ENCODE data around the gene ESRRA. TPM values are rescaled to one million over a fixed set of nuclear protein-coding genes. Genes with fewer than 3 reads are reported as not detected.
"Not testable (repeated sequence)": the region's sequence is repeated elsewhere in the genome, so short reads cannot be mapped to it uniquely, and the experiment has no call there.

The ESRRA gene
- total and polyA plus RNA-seq, 8 donors, result 45.5 to 685 (median 87.0) TPM

GRCh38 chr11:64305691-64306562, 603 bp downstream of the ESRRA start:
- Histone ChIP-seq H3K9me3 (no peaks in the 10 kb centered on the region), H3K27ac (peak overlapping the region; percentile 95 to 97 (median 96)), H3K4me3 (peak overlapping the region; percentile 64 to 82 (median 76)), H3K27me3 (peaks cover 0 to 28% (median 0%) of the 10 kb centered on the region in 3 donors), H3K36me3 (peaks cover 0 to 14% (median 9%) of the 10 kb centered on the region in 4 donors), H3K4me1 (peaks cover 30 to 45% (median 39%) of the 10 kb centered on the region in 4 donors)
- intact Hi-C loops (cut with DNase I; ENCODE audit: low total_unique reads), result no loop called here
- WGBS, 5 donors, result 1 to 2% (median 1%) methylated on average over 26 to 71 of the region's 71 CpGs
- peak; percentile 86 to 89 for DNase-seq
- TF ChIP-seq CTCF (IDR thresholded peaks at IDR 0.05) (peak in 1 of 7 experiments; percentile 22), POLR2AphosphoS5 (IDR thresholded peaks at IDR 0.05) (peak in 2 of 3 donors; percentile 74 to 89), POLR2A (IDR thresholded peaks at IDR 0.05) (no peak)

GRCh38 chr11:64306563-64306875, 1.2 kb downstream of the ESRRA start:
- WGBS, 5 donors, result 13 to 28% (median 18%) methylated on average over 8 to 9 of the region's 9 CpGs
- intact Hi-C loops (cut with DNase I; ENCODE audit: low total_unique reads), result no loop called here
- peak overlapping the region; percentile 95 to 97 (median 96) for H3K27ac ChIP-seq

GRCh38 chr11:64306876-64307622, 1.7 kb downstream of the ESRRA start:
- peaks cover 0 to 18% (median 0%) of the 10 kb centered on the region in 3 donors for H3K27me3 ChIP-seq
- WGBS, 5 donors, result 69 to 84% (median 74%) methylated on average over 5 to 15 of the region's 15 CpGs
- peak; percentile 44 to 64 for DNase-seq
- TF ChIP-seq EP300 (IDR thresholded peaks at IDR 0.05) (no peak), CTCF (IDR thresholded peaks at IDR 0.05) (no peak), POLR2AphosphoS5 (IDR thresholded peaks at IDR 0.05) (no peak), POLR2A (IDR thresholded peaks at IDR 0.05) (no peak)
- H3K27ac ChIP-seq, result peak overlapping the region; percentile 95 to 97 (median 96)
- intact Hi-C loops (cut with DNase I; ENCODE audit: low total_unique reads), result no loop called here
- peak overlapping the region; percentile 64 to 82 (median 76) for H3K4me3 ChIP-seq
- peaks cover 0 to 14% (median 10%) of the 10 kb centered on the region in 4 donors for H3K36me3 ChIP-seq
- H3K4me1 ChIP-seq, result peaks cover 24 to 42% (median 34%) of the 10 kb centered on the region in 4 donors
- no peaks in the 10 kb centered on the region for H3K9me3 ChIP-seq

More at GRCh38 chr11:64306563-64306875, 1.2 kb downstream of the ESRRA start:
- Histone ChIP-seq H3K9me3 (no peaks in the 10 kb centered on the region), H3K27me3 (peaks cover 0 to 23% (median 0%) of the 10 kb centered on the region in 3 donors), H3K4me3 (peak overlapping the region; percentile 64 to 82 (median 76)), H3K36me3 (peaks cover 0 to 14% (median 10%) of the 10 kb centered on the region in 4 donors), H3K4me1 (peaks cover 24 to 42% (median 36%) of the 10 kb centered on the region in 4 donors)
- no peak for DNase-seq
- TF ChIP-seq POLR2A (IDR thresholded peaks at IDR 0.05) (no peak), POLR2AphosphoS5 (IDR thresholded peaks at IDR 0.05) (no peak), CTCF (IDR thresholded peaks at IDR 0.05) (no peak), EP300 (IDR thresholded peaks at IDR 0.05) (no peak)

GRCh38 chr11:64307795-64308194, 2.5 kb downstream of the ESRRA start:
- intact Hi-C loops (cut with DNase I; ENCODE audit: low total_unique reads); H3K9me3 ChIP-seq; DNase-seq; H3K4me3 ChIP-seq; H3K27ac ChIP-seq: not testable (repeated sequence)
- peaks cover 0 to 19% (median 12%) of the 10 kb centered on the region in 4 donors for H3K36me3 ChIP-seq
- WGBS, 5 donors, result 78 to 94% (median 90%) methylated on average over 5 of the region's 5 CpGs
- H3K27me3 ChIP-seq, result peaks cover 0 to 10% (median 0%) of the 10 kb centered on the region in 3 donors
- H3K4me1 ChIP-seq, result peaks cover 24 to 47% (median 38%) of the 10 kb centered on the region in 4 donors

Measured in stomach (tissue), 9 donors.